Stimulated activated CD4-positive, alpha-beta T cell treated with anti-CD3 and anti-CD28 coated beads, Interleukin-15, amount 100 ng/mL, for 48 hours (primary cell): Measurements from ENCODE around the gene FBXO10.
"Not testable (repeated sequence)": the region's sequence is repeated elsewhere in the genome, so short reads cannot be mapped to it uniquely, and the experiment has no call there.

Source experiments
- DNase-seq, 2 donors: peaks; one replicate each; pipeline ENCODE4 v3.0.0-alpha.2; 2020; ENCODE audit warnings: low read depth in 2 of 2

FBXO10 gene

DNA sequence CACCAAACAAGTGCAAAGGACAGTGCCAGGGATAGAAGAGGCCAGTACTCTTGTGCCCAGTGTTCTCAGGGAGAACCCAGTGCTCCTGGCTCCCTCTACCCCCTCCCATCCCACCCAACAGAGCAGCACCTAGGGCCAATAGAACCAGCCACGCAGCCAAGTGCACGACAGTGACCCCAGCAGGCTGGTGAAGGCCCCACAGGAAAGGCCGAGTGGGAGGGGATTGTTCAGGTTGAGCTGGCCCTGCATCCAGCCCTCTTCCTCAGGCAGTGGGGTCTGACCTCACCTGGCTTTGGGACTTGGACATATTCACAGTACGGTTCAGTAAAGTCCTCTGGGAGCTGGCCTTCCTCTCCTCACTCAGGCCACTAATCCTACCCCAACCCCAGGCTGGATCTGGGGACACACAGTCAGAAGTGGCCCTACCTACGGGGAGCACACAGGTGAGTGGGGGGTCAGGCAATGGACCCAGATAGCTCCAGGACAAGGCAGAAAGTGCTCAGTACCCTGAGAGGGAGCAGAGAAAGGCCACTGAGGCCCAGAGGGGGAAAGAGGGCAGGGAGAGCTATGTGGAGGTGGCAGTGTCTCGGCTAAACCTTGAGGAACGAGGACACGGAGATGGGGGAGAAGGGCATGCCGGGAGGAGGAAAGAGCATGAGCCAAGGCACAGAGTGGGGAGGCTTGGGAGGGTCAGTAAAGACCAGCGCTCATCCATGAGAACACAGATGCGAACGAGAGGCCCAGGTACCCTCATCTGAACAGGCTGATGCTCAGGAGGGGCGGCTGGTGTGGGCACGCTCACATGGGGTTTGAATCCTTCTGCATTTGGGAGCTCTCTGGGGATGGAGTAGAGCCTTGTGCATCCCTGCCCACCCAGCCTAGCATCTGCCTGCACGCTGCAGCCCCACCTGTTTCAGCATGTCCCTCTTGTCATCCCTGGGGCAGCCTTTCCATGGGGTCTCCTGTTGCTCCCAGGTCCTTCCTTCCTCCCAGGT is 64.9 kb downstream of the FBXO10 start:
- DNase-seq, result no peak

DNA sequence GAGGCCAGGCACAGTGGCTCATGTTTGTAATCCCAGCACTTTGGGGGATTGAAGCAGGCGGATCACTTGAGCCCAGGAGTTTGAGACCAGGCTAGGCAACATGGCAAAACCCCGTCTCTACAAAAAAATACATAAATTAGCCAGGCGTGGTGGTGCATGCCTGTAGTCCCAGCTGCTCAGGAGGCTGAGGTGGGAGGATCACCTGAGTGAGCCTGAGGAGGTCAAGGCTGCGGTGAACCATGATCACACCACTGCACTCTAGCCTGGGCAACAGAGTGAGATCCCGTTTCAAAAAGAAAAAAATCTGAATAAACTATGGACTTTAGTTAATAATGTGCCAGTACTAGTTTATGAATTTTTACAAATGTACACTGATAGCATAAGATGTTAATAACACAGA is 66.1 kb downstream of the FBXO10 start:
- not testable (repeated sequence) for DNase-seq

DNA sequence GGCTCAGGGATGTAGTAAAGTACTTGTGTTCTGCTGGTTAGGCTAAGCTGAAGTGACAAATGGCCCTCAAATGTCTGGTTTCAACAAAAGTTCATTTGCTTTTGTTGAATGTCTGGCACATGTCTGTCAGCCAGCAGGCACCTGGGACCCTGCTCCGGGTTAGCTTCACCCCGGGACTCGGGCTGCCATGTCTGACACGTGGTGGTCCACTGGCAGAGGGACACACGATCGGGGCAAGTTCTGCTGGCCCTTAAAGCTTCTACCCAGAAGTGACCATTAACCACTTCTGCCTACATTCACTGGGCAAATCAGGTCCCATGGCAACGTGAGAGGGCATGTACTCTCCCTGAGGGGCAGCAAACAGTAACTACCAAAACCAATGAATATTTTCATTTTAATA is 66.6 kb downstream of the FBXO10 start:
- DNase-seq, result no peak

DNA sequence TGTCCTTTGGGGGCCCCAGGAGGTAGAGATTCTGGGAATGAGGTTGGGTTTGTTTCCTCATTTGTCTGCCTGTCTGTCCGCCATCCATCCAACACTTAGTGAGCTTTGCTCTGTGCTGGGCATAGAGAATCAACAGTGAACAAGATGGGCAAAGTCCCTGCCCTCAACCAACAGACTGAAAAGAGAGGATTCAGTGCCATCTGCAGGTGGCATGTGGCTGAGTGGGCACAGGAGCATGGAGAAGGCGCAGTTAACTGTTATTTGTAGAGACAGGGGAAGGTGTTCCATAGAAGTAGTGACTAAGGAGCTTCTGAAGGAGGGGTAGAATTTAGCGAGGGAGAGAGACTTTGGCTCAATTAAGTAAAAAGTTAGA is 67.4 kb downstream of the FBXO10 start:
- DNase-seq, result no peak

DNA sequence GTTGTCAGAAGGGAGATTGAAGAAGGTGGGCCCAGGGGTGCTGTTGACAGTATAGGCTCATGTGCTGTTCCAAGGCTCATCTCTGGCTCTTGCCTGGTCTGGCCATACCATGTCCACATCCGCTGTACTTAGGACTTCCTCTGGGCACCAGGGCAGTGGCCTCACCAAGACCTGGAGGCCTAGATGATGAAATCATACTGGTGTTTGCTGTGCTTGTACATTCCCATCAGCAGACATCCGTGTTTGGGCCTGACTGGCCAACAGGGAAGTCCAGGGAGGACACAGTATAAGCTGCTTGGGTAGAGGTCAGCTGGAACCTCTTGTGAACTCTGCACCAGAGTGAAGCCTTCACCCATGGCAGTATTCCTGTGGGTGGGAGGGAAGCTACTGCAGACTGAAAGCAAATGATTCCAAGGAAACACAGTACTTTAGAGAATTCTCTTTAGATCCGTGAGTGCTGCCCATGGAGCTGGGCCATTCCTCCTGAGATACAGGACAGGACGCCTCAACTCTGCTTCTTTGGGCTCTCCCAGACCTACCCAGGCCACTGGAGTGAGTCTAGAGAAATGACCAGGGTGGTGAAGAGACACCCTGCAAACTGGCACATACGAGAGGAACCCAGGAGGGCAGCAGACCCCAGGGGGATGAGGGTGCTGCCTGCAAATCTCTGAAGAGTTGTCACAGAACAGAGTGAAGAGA is 67.9 kb downstream of the FBXO10 start:
- no peak for DNase-seq

DNA sequence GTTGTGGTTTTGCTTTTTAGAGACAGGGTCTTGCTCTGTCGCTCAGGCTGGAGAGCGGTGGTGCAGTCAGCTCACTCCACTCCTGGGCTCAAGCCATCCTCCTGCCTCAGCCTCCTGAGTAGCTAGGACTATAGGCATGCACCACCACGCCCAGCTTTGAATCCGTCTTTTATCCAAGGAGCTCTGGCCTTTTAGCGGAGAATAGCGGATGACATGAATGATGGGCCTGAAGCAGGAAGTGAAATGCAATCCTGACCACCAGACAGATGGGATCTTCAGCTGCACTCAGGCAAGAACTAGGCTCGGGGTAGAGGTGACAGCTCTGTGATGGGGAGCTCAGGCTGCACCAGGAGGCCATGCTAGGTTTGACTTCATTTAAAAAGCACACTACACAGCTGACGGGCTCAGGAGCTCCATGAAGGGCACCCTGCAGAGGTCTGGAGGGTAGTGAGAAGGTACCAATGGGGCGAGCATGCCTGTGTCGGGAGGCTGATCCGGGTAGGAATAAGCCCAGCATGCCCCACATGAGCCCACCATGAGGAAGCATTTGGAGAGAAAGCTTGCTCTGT is 68.5 kb downstream of the FBXO10 start:
- no peak for DNase-seq

DNA sequence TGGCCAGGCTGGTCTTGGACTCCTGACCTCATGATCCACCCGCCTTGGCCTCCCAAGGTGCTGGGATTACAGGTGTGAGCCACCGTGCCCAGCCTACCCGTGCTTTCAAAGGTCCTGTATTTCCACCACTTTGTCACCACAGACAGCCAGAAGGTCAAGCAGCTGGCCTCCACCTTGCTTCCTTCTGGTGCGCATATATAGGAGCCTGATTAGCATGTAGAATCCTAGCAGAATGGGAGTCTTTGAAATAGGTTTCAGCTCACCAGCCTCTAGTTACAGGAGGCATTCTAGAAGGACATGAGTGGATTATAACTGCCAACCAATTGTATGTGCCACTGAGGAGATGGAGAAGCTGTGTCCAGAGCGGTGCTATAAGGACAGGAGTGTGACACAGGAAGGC is 71.6 kb downstream of the FBXO10 start:
- no peak for DNase-seq

DNA sequence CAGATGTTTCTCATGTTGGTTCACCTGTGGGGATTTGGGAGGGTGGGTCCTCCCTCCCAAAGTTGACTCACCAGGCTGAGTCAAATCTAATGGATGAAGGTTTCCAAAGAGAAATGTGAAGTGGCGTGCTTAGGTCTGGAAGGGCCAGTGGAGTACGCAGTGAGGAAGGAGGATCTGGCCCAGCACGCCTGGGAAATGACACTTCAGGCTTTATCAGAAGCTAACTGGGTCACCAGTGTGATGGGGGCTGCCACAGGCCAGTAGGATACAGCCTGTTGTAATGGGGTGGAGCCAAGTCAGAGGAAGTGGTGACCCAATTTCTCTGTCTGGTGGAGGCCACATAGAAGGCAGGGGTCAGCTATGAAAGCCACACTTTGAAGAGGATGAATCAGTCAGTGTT is 72.4 kb downstream of the FBXO10 start:
- no peak for DNase-seq

DNA sequence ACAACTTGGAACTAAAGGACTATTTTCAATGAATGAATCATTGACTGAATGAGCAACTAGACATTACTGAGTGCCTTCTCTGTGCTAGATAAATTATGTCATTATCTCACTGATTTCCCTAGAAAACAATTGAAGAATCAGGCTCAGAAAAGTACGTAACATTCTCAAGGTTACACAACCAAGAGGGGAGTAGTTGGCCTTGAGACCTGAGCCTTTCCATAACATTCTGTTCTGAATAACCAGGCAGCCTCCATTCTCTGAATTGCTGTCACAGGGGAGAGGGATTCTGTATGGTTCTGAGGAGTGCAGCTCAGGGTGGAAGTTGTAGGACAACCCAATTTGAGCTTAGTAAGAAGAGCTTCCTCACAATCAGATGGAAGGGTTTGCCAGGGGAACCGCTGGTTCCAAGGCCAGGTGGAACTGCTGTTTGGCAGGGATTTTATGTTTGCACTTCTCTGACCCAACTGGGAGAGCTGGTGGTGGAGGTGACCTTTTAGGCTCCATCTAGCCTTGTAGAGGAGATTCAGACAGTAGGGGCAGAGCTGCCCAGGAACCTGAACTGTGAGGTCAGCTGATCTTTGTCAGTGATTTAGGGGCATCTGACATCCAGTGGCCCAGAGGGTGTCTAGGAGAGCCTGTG is 74.1 kb downstream of the FBXO10 start:
- no peak for DNase-seq

DNA sequence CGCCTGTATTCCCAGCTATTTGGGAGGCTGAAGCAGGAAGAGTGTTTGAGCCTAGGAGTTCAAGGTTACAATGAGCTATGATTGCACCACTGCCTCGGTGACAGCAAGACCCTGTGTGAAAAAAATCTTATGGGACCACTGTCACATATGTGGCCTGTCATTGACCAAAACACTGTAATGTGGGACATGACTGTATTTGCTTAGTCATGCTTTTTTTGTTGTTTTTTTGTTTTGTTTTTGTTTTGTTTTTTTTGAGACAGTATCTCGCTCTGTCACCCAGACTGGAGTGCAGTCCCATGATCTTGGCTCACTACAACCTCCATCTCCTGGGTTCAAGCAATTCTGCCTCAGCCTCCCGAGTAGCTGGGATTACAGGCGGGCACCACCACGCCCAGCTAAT is 76.9 kb downstream of the FBXO10 start:
- no peak for DNase-seq

DNA sequence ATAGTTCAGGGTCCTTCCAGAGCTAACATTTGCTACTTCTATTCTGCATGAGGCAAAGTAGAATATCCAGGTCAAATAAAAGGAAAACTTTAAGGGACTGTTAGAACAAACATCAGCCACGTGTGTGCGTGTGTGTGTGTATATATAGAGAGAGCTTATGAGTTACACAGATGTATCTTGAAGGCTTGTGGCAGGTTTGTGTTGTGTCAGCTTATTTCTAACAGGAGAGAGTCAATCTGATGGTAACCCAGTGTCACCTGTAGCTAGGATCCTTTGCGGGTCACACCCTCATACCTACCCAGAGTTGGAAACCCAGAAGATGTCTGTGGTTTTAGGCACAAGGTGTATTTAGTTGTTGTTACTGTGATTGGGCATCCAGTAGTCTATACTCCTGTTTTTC is 77.7 kb downstream of the FBXO10 start:
- DNase-seq, result no peak

DNA sequence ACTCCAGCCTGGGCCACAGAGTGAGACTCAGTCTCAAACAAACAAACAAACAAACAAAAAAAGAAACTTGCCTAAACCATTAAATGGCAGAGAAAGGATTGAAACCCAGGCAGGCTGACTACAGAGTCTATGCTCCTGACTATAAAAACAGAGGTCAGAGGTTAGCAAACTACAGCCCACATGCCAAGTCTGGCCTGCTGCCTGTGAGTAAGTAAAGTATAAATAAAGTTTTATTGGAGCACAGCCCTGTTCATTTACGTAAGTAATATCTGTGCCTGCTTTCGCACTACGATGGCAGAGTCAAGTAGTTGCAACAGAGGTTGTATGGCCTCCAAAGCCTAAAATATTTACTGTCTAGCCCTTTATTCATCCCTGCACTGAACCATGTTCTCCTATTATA is 78.9 kb downstream of the FBXO10 start:
- DNase-seq, result no peak

DNA sequence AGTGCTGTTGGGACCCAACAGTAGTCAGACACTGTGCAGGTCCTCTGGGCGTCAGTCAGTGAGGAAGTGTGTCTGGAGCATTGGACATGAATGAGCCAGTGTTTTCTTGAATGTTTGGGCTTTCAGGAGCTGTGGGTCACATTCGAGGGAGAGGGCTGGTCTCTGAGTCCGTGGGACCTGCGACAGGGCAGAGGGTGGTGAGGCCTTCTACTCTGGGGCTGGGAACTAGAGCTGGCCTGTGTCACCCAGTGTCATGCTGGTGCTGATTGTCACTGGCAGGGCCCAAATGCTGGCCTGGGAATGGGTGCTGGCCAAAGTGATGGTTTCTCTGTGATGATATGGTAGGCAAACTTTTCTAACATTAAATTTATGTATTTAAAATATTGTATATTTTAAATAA is 80.2 kb downstream of the FBXO10 start:
- DNase-seq, result no peak

DNA sequence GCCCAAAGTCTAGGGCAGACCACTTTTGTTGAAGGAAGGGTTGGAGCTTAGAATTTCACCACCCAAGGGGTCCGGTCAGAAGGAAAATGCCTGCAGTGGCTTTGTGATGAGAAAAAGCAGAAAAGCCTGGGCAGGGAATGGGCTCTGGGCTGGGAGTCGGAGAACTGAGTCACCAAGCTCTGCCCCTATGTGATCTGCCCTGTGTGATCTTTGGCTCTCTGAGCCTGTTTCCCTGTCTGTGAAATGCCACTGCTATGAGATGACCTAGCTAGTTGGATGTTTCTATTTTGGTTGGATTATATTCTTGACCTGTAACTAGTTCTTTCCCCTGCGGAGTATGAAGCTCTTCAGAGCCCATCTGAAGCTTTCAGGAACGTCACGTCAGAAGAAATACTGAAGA is 80.6 kb downstream of the FBXO10 start:
- no peak for DNase-seq

DNA sequence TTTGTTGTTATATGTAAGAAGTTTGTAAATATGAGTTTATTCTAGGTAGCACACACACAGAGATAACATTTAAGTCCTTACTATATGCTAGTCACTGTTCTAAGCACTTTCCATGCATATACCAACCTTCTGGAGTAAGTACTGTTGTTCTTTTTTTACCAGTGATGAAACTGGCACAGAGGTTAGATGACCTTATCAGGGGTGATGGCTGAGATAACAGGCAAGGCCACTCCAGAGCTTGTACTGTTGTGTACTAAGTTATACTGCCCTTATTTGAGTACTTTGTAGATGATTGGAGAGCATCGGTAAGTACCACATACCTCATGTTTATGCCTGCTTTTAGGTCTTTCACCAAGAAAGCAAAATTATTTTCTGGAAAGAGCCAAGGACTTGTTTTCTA is 84.2 kb downstream of the FBXO10 start:
- DNase-seq, result no peak

DNA sequence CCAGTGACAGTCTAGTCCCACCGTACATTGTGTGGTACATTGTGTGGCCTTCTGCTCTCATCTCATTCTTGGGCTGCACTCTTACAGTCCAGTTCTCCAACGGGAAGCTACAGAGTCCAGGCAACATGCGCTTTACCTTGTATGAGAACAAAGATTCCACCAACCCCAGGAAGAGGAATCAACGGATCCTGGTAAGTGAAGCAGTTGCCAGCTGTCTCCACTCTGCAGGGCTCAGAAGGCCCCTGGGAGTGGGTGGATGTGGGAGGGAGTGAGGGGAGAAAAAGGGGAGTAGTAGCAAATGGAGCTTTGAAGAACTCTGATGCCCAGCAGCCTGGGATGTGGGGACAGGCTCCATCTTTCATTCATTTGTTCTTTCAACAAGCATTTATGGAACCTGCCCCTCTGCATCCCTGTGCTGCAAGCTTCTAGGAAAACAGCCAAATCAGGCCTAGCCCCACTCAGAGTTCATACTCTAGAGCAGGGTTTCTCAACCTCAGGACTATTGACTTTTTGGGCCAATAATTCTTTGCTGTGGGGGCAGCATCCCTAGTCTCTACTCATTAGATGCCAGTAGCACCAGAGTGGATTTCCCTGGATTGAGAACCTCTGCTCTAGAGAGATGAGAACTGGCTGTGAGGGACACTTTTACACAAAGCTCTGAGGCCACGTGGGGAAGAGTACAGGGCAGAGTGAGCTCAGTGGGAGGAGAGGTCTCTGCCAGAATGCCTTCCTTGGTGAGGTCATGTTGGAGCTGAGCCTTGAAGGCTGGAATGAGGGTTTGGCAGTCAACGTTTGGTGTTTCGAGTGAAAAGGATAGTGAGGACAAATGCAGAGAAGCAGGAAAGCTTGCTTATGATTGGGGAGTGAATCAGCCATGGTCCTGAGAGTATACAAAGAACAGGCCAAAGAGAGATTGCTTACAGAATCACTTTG is 89.3 kb downstream of the FBXO10 start:
- no peak for DNase-seq

DNA sequence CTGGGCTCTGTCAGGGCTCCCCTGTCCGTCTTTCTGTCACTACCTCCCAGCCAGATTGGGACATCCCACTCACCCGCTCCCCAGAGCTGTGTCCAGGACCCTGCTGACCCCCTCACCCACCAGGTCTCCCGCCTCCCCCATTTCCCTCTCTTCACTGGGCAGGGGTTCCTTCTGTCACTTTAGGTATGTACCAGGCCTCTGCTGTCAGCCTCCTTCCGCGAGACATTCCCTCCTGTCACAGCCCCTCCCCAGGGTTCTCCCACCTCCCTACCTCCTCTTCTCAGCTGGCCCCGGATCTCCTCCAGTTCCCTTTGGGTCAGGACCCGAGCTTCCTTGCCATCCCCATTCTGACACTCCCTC is 89.9 kb downstream of the FBXO10 start:
- DNase-seq, result no peak

DNA sequence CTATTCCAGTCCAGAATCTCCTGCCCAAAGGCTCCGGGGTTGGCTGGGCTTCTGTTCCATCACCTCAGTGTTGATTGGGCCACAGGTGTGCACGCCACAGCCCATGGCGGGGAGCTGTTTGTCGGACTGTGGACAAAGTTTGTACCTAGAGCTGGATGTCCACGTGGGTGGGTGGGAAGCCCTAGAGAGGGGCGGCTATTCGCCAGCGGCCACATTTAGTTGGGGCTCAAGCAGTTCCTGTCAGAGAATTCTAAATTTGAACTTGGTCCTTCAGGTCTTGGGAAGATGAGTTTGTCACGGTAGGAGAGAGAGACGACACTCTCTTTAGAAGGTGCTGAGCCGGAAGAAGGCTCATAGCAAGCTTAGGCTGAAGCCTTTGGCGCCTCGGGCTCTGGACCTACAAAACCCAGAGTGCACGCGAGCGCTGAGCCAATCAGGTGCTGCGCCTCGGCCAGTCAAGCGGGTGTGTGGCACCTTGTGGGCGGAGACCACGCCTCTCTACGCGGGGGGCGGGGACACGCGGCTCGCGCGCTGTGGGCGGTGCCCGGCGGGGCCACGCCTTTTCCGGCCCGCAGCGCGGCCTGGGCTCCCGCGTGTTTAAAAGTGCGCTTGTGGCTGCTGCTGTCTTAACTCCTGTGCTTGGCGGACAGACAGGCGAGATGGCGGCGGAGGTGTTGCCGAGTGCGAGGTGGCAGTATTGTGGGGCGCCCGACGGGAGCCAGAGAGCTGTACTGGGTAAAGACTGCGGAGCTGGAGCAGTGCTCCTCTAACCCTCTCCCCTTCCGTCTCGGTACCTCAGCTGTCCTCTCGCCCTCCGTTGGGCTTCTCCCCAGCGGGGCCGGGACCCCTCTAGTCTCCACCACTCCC is 90.6 kb downstream of the FBXO10 start, which contains the start of gene POLR1E:
TSS of gene POLR1E (plus strand) at position 560 of the 867 bp plus-strand sequence. CDS start at position 660, 100 bp downstream.
- DNase-seq, result peak; percentile 95 to 96

DNA sequence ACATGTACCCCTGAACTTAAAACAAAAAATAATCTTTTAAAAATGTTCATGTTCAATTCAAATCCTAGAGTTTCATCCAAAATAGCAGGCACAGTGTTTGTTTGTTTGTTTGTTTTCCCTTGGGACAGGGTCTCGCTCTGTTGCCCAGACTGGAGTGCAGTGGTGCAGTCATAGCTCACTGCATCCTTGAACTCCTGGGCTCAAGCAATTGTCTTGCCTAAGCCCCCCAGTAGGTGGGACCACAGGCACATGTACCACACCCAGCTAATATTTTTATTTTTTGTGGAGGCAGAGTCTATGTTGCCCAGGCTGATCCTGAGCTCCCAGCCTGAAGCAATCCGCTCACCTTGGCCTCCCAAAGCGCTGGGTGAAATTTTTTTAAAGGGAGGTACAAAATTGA is 95.4 kb downstream of the FBXO10 start:
- DNase-seq, result no peak

DNA sequence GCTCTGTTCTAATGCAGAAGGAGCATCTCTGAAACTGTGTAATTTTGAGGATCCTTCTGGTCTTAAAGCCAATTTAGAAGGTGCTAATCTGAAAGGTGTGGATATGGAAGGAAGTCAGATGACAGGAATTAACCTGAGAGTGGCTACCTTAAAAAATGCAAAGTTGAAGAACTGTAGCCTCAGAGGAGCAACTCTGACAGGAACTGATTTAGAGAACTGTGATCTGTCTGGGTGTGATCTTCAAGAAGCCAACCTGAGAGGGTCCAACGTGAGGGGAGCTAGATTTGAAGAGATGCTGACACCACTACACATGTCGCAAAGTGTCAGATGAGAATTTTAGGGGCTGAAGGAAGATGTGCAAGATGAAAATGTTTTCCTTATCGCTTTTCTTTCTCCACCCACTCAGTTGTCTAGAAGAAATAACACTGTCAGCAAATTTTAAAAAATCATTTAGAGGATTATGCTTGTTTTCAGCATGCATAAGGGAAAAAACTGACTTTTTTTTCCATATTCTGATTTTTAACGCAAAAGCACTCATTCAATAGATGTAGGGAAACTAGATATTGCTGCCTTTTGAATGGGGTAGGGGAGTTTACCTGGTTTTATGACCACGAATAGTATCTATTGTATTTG is 98.1 kb downstream of the FBXO10 start:
- not testable (repeated sequence) for DNase-seq
